Placental pericyte (primary cell): ENCODE results near the gene TPP2. TPM values are rescaled to one million over a fixed set of nuclear protein-coding genes. Genes with fewer than 3 reads are reported as not detected.

Source experiments
- total RNA-seq: library from RNA; depleted of rRNA; stranded (reverse); fragments of >200 nt; gene quantifications from 2 replicates; pipeline ENCODE4 v1.2.3, GENCODE V29; 2012

The TPP2 gene
- 89.5 and 116 TPM in 2 replicates for total RNA-seq

DNA sequence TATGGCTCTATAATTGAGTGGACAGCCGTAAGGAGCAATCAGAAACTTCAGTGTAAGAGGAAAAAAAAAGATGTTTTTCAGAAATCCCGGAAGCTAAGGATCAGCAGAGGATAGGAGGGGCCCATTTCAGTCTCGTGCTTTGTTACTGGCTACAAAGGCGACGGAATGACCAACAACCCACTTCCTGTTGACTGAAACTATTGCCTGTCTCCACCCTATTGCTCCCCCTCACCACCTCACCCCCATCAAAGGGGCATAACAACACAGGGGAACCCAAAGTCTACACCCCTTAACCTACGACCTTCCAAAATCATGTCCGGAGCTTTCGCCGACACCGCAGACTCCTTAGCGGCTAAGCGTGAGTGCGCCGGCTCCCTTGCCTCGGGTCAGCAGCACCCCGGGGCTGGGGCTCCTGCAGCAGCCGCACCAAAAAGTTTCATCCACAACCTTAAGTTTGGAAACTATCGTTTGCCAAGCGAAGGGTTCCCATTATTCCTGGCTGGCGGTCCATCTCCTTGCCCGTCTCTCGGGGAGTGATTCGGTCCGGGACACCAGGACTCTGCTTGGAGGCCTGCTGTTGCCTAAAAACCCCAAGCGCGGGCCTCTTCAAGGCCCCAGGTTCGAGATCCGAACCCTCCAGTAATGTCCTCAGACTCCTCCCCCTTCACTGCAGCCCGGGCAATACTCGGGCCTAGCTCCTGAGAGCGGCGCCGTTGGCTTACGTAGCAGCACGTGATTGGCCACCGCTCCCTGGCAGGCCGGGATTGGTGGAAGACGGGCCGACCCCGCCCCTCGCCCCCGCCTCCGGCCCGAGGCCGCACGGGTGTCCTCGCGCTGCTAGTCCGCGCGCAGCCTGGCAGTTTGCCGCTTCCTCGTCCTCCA, at the start of gene TPP2:
Gene TPP2 (plus strand): TSS at position 840 of the 882 bp plus-strand sequence. CDS start 53 bp downstream, outside the sequence.

DNA sequence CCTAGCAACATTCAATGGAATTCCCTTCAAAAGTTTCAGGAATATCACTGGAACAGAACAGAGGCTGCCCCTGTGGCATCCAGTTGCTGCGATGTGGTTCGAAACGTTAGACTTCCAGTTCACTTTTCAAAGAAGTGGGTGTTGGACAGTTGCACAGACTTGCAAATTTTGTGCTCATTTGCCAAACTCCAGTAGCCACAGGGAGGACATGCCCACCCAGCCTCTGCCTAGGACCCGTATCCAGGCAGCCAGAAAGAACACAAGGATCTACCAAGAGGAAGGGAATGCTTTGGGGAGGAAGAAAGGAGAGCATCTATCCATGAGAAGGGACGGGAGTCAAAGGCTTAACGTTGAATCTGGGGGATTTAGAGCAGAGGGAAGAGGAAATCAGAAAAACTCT, 98.2 kb downstream of the TPP2 start, which contains the start of gene METTL21C:
Gene METTL21C (minus strand): TSS at position 108 of the 400 bp plus-strand sequence. CDS start 546 bp downstream, outside the sequence.

Other genes with a start within 250 kb of the TPP2 start
- 0.57 TPM in 1 of 2 replicates, not detected in the other for gene FGF14, start 194.9 kb upstream of the TPP2 start, total RNA-seq
- gene METTL21C, start 98.1 kb downstream of the TPP2 start, total RNA-seq: not detected in 2 replicates
- 10.7 and 25.9 TPM in 2 replicates for gene TEX30, start 176.8 kb downstream of the TPP2 start, total RNA-seq
- gene POGLUT2, start 202.0 kb downstream of the TPP2 start, total RNA-seq: 8.5 and 30.1 TPM in 2 replicates
- 10.9 and 35.1 TPM in 2 replicates for gene BIVM, start 202.1 kb downstream of the TPP2 start, total RNA-seq
- 56.5 and 74.9 TPM in 2 replicates for gene ERCC5, start 249.0 kb downstream of the TPP2 start, total RNA-seq